ENCODE measurements around the gene RNF213.

Gene RNF213

DNA sequence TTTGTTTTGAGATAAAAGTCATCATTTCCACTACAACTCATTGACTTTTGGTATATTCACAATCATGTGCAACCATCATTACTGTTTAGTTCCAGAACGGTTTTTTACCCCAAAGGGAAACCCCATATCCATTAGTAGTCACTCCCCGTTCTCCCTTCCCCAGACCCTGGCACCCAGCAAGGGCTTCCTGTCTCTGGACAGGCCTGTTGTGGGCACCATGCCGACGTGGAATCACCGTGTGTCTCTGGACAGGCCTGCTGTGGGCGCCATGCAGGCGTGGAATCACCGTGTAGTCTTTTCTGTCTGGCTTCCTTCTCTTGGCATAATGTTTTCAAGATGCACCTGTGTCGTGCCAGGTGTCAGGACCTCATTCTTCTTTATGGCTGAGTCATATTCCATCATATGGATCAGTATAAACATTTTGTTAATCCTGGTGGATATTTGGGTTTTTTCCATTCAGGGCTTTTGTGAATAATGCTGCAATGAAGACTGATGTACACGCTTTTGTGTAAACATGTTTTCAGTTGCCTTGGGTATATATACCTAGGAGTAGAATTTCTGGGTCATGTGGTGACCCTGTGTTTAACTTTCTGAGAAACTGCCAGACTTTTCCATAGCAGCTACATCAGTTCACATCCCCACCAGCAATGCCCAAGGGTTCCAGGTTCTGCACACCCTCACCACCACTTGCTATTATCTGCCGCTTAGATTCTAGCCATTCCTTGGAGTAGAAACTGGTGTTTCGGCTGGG, 173.4 kb downstream of the RNF213 start:
- DNase-seq (ENCODE audit: low read depth), result no peak

DNA sequence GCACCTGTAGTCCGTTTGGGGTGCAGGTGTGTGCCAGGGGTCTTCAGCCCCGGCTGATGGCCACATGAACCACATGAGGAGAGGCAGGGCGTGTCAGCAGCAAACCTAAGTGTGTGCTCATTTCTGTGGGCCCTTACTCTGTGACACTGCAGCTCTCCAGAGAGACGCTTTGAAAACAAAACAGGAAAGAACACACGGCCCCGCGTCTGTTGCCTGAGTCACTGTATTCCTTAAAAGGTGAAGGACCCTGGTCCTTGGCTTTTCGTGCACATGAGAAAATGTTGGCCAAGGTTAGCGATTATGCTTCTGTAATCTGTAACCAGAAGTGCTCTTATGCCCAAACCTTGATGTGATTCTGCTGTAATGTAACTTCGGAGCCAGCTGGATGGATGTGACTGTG, 176.9 kb downstream of the RNF213 start:
- no peak for DNase-seq (ENCODE audit: low read depth)

DNA sequence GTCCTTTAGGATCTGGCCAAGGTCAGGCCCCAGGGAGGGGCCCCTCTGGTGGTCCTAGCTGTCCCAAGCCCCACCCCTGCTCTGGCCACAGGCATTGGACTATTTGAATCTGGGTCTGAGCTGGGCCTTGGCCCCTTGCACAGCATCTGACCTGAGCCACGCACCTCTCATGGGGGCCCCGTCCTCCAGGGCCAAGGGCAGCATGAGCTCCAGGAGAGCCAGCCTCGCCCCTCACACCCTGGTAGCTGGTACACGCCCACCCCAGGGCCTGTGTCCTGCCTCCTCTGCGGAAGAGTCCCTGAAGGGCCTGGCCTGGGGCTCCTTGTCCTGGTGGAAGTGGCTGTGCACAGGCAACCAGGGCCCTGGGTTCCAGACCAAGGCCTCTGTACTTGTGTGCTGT, 178.2 kb downstream of the RNF213 start:
- no peak for DNase-seq (ENCODE audit: low read depth)

DNA sequence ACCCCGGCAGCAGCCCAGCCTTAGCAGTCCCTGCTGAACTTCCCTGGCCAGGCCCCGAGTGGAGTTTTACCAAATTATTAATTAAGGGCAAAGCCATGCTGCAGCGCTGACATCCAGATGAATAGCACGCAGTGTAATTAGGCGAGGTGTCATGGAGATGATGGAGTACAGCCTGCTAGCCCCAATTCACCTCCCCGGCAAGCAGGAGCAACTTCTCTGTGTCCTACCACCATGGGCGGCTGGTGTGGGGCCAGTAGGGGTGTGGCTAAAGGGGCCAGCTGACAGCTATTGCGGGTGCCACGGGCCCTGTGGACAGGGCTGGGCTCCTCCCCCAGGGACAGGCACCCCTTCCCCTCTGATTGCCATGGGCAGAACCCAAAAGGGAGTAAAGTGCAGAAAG, 178.8 kb downstream of the RNF213 start:
- no peak for DNase-seq (ENCODE audit: low read depth)

DNA sequence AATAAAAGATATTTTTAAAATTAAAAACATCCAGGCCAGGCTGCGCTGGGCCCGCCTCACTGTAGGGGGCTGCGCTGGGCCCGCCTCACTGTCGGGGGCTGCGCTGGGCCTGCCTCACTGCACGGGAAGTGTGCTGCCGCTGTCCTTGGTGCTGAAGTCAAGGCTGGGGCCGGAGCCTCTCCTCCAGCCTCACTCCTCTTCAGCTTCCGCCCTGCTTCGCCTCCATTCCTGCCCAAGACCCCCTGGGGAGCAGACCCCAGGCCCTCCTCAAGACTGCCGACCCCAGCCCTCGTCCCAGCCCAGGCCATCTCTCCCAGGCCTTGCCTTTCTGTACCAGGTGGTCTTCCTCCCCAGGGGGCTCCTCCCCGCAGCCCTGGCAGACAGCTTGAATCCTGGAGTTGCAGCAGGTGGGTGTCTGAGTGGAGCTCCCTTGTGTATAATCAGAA, 180.5 kb downstream of the RNF213 start:
- DNase-seq (ENCODE audit: low read depth), result peak; percentile 20

DNA sequence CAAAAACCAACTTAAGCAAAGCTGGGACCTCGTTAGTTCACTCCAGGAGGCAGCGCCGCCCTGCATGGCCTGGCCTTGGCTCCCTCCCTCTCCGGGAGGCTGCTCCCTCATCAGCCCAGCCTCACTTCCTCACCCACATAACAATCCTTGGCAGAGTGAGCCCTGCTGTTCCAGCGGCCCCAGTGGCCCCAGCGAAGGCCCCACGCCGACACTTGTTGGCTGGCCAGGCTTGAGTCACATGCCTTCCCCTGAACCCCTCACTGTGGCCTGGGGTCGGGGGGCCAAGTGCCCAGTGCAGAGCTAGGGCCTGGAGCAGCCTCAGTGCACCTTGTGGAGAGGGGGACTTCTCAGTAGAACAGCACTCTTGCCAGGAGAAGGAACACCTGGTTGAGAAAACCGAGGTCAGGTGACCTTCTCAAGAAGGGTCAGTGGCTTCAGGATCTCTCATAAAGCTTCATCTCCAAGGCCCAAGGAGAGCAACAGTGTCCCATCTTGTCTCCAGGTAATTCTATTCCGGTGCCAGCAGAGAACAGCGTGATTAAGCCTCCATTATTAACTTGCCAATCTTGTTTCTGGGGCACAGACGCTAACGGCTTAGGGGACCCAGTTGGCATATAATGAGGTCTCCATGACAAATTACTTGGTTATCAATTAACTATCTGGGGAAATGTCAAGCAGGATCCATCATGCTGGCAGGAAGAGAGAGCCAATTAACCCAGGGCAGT, 181.1 kb downstream of the RNF213 start:
- DNase-seq (ENCODE audit: low read depth), result no peak

DNA sequence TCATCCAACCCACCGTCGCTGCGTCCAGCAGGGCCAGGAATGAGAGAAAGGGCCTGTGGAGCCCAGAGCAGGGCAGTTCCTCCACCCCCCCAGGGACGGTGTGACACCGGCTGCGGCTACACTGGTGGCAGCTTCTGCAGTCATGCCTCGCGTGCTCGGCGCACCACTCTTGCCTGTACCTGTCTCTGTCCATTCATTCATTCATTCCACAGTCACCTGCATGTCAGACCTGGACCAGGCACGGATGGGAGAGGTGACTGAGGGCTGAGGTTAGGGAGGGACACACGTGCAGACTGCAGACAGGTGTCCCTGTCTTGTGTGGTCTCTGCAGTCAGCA, 181.6 kb downstream of the RNF213 start:
- DNase-seq (ENCODE audit: low read depth), result no peak

DNA sequence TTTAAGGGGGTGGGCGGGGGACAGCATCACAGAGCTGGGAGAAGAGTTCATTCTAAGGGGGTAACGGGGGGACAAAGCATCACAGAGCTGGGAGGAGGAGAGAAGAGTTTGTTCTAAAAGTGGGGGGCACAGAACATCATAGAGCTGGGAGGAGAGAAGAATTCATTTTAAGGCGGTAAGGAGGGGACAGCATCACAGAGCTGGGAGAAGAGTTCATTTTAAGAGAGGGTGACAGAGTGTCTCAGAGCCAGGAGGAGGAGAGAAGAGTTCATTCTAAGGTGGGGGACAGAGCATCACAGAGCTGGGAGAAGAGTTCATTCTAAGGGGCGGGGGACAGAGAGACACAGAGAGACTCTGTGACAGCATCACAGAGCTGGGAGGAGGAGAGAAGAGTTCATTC, 182.1 kb downstream of the RNF213 start:
- DNase-seq (ENCODE audit: low read depth), result no peak

DNA sequence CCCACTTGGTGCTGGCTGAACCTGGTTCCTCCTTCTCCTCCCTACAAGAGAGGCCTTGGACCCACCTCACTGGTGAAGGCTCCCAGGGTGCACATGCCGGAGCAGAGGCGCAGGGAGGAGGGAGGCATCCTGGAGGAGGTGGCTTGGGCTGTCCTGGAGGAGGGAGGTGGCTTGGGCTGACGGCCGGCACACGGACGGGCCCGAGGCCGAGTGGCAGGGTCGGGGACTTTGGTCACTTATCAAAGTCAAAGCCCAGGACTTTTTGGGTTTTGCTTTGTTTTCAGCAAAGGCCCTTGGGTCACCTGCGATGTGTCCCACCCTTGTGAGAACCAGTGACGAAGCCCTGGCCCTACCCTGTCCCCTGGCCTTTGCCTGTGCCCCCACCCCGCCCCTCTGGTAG, 182.8 kb downstream of the RNF213 start:
- DNase-seq (ENCODE audit: low read depth), result no peak

DNA sequence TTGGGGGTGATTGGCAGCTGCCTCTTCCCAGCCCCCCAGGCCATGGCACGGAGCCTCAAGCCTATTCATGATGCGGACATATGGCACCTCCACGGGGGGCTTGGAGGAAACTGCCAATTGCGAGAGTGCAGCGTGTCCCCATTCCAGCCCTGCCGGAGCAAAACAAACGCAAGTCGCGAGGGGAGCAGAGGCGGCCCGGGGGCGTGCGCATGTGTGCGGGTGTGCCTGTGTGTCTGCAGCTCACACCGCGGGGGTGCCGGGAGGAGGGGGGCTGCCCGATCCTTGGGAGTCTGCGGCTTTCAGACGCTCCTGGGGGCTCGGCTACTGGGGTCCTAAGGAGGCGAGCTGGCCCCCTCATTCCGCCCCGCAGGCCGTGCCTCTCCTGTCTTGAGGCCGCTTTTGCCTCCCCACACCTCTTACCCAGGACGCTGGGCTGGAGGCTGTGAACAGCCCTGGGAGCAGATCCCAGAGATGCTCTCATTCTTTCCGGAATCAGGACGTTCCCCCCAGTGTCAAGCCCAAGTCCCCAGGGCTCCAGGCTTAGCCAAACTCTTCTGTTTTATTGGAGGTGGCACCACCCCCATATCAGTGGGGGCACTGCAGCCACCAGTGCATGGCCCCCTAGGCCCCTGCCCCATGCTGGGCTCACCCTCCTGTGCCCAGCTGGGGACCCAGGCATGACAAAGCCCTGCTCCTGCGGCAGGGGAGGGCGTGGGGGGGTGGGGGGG, 183.4 kb downstream of the RNF213 start:
- DNase-seq (ENCODE audit: low read depth), result no peak

DNA sequence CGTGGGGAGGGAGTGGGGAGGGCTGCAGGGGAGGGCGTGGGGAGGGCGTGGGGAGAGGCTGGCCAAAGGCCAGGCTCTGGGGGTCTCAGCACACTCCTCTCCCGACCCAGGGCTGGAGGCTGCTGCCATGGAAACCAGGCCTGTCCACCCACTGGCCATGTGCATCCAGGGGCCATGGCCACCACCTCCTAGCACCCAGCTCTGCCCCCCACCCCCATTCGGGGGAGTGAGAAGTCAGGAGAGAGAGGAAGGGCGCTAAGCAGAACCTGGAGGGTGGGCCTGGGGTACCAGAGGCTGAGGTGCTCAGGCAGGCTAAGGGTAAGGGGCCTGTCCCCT, 184.0 kb downstream of the RNF213 start:
- no peak for DNase-seq (ENCODE audit: low read depth)

DNA sequence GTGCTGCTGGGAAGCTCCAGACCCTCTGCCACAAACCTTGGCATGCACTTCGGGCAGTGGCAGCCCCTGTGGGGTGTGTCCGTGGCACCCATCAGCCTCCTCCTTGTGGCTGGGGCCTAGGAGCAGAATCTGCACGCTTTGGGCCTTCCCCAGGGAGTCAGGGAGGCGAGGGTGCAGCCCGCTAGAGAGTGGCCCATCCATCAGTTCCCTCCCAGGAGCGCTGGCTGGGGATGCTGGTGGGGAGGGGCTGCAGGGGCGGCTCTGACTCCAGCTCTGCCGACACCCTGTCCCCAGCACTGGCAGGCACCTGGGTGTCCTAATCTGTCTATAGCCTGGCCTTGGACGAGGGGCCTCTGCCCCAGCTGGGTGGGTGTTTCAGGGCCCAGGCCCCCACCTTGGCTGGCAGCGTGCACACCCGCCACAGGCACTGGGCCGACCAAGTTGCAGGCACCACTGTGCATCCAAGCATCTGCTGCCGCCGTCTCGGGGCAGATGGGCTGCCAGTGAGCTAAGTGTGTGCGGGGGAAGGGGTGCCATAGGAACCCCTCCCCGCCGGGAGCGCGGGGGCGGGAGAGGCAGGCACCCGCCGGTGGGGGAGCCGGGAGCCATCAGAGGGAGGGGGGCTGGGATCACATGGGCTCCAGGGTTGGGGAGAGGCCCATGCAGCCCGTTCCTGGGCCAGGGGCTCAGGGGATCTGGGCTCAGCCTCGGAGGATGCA, 184.5 kb downstream of the RNF213 start:
- DNase-seq (ENCODE audit: low read depth), result no peak

DNA sequence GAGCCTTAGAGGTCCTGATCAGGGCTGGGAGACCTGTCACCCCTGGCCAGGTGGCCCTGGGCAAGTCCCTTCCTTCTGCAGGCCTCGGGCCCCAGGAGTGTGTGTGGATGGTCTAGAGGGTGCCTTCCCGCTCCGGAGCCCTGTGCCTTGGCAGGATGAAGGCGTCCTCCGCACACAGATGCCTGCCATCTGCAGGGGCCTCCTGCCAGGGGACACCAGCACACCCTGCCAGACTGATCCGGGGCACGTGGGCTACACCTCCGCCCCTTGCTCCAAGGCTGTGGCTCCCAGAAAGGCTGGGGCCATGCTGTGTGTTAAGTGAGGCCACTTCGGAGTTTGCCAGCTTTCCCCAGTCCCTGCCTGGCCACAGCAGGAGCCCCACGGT, 185.1 kb downstream of the RNF213 start:
- no peak for DNase-seq (ENCODE audit: low read depth)

DNA sequence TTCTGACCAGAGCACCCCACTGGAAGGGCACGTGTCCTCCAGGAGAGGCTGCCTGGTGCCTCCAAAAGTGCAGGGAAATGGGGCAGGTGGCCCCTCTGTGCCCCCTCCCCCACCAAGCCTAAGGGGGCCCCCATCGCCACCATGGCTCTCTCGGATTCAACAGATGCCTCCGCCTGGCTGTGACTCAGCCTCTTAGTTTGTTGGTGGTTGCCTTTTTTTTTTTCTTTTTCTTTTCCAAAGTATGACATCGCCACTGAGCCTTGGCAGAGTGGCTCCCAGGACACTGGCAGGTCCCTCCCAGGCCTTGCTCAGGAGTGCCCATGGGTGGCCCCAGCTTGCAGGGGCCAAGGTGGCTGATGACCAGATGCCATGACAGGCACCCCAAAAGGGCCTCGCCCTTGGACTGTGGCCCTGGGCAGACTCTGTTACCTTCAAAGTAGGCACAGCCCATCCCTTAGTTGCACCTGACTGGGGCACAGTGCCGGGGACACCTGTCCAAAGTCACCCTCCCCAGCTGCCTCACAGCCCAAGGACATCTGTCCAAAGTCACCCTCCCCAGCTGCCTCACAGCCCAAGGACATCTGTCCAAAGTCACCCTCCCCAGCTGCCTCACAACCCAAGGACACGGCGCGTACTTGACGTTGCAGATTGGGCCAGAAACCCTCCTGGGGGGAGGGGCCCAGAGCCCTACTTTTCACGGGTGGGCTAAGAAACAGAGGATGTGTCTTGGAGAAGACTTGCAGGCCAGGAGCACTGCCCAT, 186.2 kb downstream of the RNF213 start:
- DNase-seq (ENCODE audit: low read depth), result no peak

DNA sequence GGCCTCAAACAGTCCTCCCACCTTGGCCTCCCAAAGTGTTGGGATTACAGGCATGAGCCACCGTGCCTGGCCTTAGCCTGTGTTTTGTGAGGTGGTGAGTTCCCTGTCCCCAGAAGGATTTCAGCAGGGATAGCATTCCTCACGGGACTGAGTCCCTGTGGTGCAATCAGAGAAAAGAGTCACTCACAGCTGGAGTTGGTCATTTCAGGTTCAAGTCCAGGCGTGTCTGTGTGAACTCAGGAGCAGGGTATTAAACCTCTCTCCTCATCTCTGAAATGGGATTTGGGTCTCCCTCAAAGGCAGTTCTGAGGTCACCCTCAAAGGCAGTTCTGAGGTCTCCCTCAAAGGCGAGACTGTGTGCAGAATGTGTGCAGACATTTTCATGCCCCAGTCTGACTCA, 187.1 kb downstream of the RNF213 start:
- DNase-seq (ENCODE audit: low read depth), result no peak

Measured in stimulated activated CD8-positive, alpha-beta memory T cell treated with anti-CD3 and anti-CD28 coated beads, Interleukin-15, amount 100 ng/mL, for 1 hour (primary cell).